Nephron (organoid): Measurements from ENCODE around the gene C21orf58.
A peak's percentile ranks its signal among the peaks of the same experiment; 100 is the strongest.

Experiments used
- H3K27ac Mint-ChIP-seq, 3 experiments: 2 replicates each; pipeline ENCODE4 v1.8.0; 2020; ENCODE audit warnings: mixed read lengths in 3 of 3, mild to moderate bottlenecking in 2 of 3, moderate library complexity in 1 of 3
- H3K27me3 Mint-ChIP-seq: 2 replicates; pipeline ENCODE4 v1.8.0; 2021; ENCODE audit warnings: low read depth, mild to moderate bottlenecking, moderate library complexity, mixed read lengths
- H3K36me3 Mint-ChIP-seq: 2 replicates; pipeline ENCODE4 v1.8.0; 2020; ENCODE audit warnings: low read depth, mixed read lengths
- H3K4me1 Mint-ChIP-seq: 2 replicates; pipeline ENCODE4 v1.8.0; 2020; ENCODE audit warnings: mixed read lengths
- H3K4me3 Mint-ChIP-seq, 3 experiments: 2 replicates each; pipeline ENCODE4 v1.8.0; 2020; ENCODE audit warnings: mild to moderate bottlenecking in 3 of 3, mixed read lengths in 3 of 3, moderate library complexity in 2 of 3
- H3K9me3 Mint-ChIP-seq: 2 replicates; pipeline ENCODE4 v1.8.0; 2020; ENCODE audit warnings: mixed read lengths
- CTCF ChIP-seq, 3 experiments: fragments of 200-600 bp; sonication (generic); IDR thresholded peaks; one replicate each; pipeline ENCODE4 v1.5.0; 2021; ENCODE audit warnings: antibody characterized with exemption in 3 of 3; ENCODE audit not compliant: unreplicated experiment in 3 of 3

C21orf58 gene

GRCh38 chr21:46284077-46284644, 39.5 kb downstream of the C21orf58 start:
- Mint-ChIP-seq H3K4me3 (peak overlapping the region; percentile 54 to 80 (median 75)), H3K9me3 (no peaks in the 10 kb centered on the region), H3K27ac (peak overlapping the region in 1 of 3 experiments; percentile 7), H3K4me1 (peaks cover 33% of the 10 kb centered on the region), H3K27me3 (no peaks in the 10 kb centered on the region), H3K36me3 (peaks cover 62% of the 10 kb centered on the region)
- TF ChIP-seq CTCF (IDR thresholded peaks at IDR 0.05; ENCODE audit: unreplicated experiment in 3 of 3): no peak

GRCh38 chr21:46274797-46275390, 48.8 kb downstream of the C21orf58 start:
- no peak overlapping the region for H3K4me3 Mint-ChIP-seq
- H3K27me3 Mint-ChIP-seq: no peaks in the 10 kb centered on the region
- no peak for TF ChIP-seq CTCF (IDR thresholded peaks at IDR 0.05; ENCODE audit: unreplicated experiment in 3 of 3)
- H3K9me3 Mint-ChIP-seq: no peaks in the 10 kb centered on the region
- H3K27ac Mint-ChIP-seq: no peak overlapping the region
- H3K36me3 Mint-ChIP-seq: peaks cover 61% of the 10 kb centered on the region
- H3K4me1 Mint-ChIP-seq: no peaks in the 10 kb centered on the region

GRCh38 chr21:46273341-46273740, 50.3 kb downstream of the C21orf58 start:
- Mint-ChIP-seq H3K4me1 (no peaks in the 10 kb centered on the region), H3K4me3 (no peak overlapping the region), H3K9me3 (no peaks in the 10 kb centered on the region), H3K27me3 (no peaks in the 10 kb centered on the region), H3K36me3 (peaks cover 59% of the 10 kb centered on the region), H3K27ac (no peak overlapping the region)
- no peak for TF ChIP-seq CTCF (IDR thresholded peaks at IDR 0.05; ENCODE audit: unreplicated experiment in 3 of 3)

GRCh38 chr21:46269466-46269865, 54.2 kb downstream of the C21orf58 start:
- H3K36me3 Mint-ChIP-seq: peaks cover 62% of the 10 kb centered on the region
- no peak overlapping the region for H3K27ac Mint-ChIP-seq
- TF ChIP-seq CTCF (IDR thresholded peaks at IDR 0.05; ENCODE audit: unreplicated experiment in 3 of 3): no peak
- H3K27me3 Mint-ChIP-seq: no peaks in the 10 kb centered on the region
- no peaks in the 10 kb centered on the region for H3K4me1 Mint-ChIP-seq
- no peak overlapping the region for H3K4me3 Mint-ChIP-seq
- no peaks in the 10 kb centered on the region for H3K9me3 Mint-ChIP-seq

GRCh38 chr21:46268371-46268770, 55.3 kb downstream of the C21orf58 start:
- no peaks in the 10 kb centered on the region for H3K4me1 Mint-ChIP-seq
- H3K36me3 Mint-ChIP-seq: peaks cover 59% of the 10 kb centered on the region
- no peak overlapping the region for H3K27ac Mint-ChIP-seq
- no peak for TF ChIP-seq CTCF (IDR thresholded peaks at IDR 0.05; ENCODE audit: unreplicated experiment in 3 of 3)
- no peaks in the 10 kb centered on the region for H3K9me3 Mint-ChIP-seq
- no peak overlapping the region for H3K4me3 Mint-ChIP-seq
- H3K27me3 Mint-ChIP-seq: no peaks in the 10 kb centered on the region

- H3K4me1 Mint-ChIP-seq: no peaks in the 10 kb centered on the region
- no peaks in the 10 kb centered on the region for H3K9me3 Mint-ChIP-seq
- no peak for TF ChIP-seq CTCF (IDR thresholded peaks at IDR 0.05; ENCODE audit: unreplicated experiment in 3 of 3)
- peaks cover 55% of the 10 kb centered on the region for H3K36me3 Mint-ChIP-seq
- H3K4me3 Mint-ChIP-seq: no peak overlapping the region
- H3K27me3 Mint-ChIP-seq: no peaks in the 10 kb centered on the region
- H3K27ac Mint-ChIP-seq: no peak overlapping the region
These were observed 56.7 kb downstream of the C21orf58 start for GRCh38 chr21:46266946-46267345.
